ENCODE results near the gene VCPKMT.
"Not testable (repeated sequence)": the region's sequence is repeated elsewhere in the genome, so short reads cannot be mapped to it uniquely, and the experiment has no call there.

Gene VCPKMT

GRCh38 chr14:50092006-50092555 lies 24.3 kb downstream of the VCPKMT start:
- DNase-seq (ENCODE audit: low read depth): no peak

GRCh38 chr14:50091240-50091913 lies 25.0 kb downstream of the VCPKMT start:
- DNase-seq (ENCODE audit: low read depth): no peak

- DNase-seq (ENCODE audit: low read depth): no peak
These were observed 27.2 kb downstream of the VCPKMT start for GRCh38 chr14:50089208-50089607.

- no peak for DNase-seq (ENCODE audit: low read depth)
These were observed 27.6 kb downstream of the VCPKMT start for GRCh38 chr14:50088731-50089130.

- no peak for DNase-seq (ENCODE audit: low read depth)
These were observed 28.3 kb downstream of the VCPKMT start for GRCh38 chr14:50088117-50088515.

GRCh38 chr14:50087341-50088116 lies 28.8 kb downstream of the VCPKMT start:
- no peak for DNase-seq (ENCODE audit: low read depth)

GRCh38 chr14:50086321-50086711 lies 30.1 kb downstream of the VCPKMT start:
- no peak for DNase-seq (ENCODE audit: low read depth)

- DNase-seq (ENCODE audit: low read depth): no peak
These were observed 30.6 kb downstream of the VCPKMT start for GRCh38 chr14:50085570-50086320.

GRCh38 chr14:50084666-50085065 lies 31.7 kb downstream of the VCPKMT start:
- DNase-seq (ENCODE audit: low read depth): no peak

- DNase-seq (ENCODE audit: low read depth): no peak
These were observed 32.7 kb downstream of the VCPKMT start for GRCh38 chr14:50083467-50084337.

GRCh38 chr14:50082784-50083466 lies 33.4 kb downstream of the VCPKMT start:
- DNase-seq (ENCODE audit: low read depth): peak; percentile 72

- no peak for DNase-seq (ENCODE audit: low read depth)
These were observed 34.0 kb downstream of the VCPKMT start for GRCh38 chr14:50082308-50082742.

GRCh38 chr14:50079103-50079502 lies 37.3 kb downstream of the VCPKMT start:
- not testable (repeated sequence) for DNase-seq (ENCODE audit: low read depth)

- not testable (repeated sequence) for DNase-seq (ENCODE audit: low read depth)
These were observed 42.7 kb downstream of the VCPKMT start for GRCh38 chr14:50073663-50074062.

GRCh38 chr14:50072395-50072794 lies 44.0 kb downstream of the VCPKMT start:
- no peak for DNase-seq (ENCODE audit: low read depth)

GRCh38 chr14:50070840-50071548 lies 45.4 kb downstream of the VCPKMT start:
- no peak for DNase-seq (ENCODE audit: low read depth)

GRCh38 chr14:50070230-50070629 lies 46.1 kb downstream of the VCPKMT start:
- DNase-seq (ENCODE audit: low read depth): no peak

- DNase-seq (ENCODE audit: low read depth): no peak
These were observed 47.0 kb downstream of the VCPKMT start for GRCh38 chr14:50069325-50069724.

- DNase-seq (ENCODE audit: low read depth): no peak
These were observed 47.9 kb downstream of the VCPKMT start for GRCh38 chr14:50068496-50068895.
